K562 (cell line): ENCODE data around the gene SEMA5A. TPM values are rescaled to one million over a fixed set of nuclear protein-coding genes. Genes with fewer than 3 reads are reported as not detected.

Source experiments
- ATAC-seq: fragments of 200-7000 bp; cut with Tn5 transposase; 3 replicates; pipeline ENCODE4 v1.9.1; 2020; ENCODE audit warnings: moderate library complexity
- BruUV-seq: library from RNA; stranded (reverse); fragments of 400-500 nt; replicated peaks from 2 replicates; lab custom pipeline; 2021; lab: Mats Ljungman, UMichigan
- CTCF ChIA-PET: fragments of 300-600 bp; formaldehyde crosslinking; extraction: SDS; loops from one replicate; lab custom pipeline; 2021; ENCODE audit warnings: low intra/inter-chr PET ratio; lab: Yijun Ruan, JAX
- POLR2A ChIA-PET: fragments of 300-600, 350-650 bp; sonication (Branson Sonifier 250); formaldehyde crosslinking; extraction: SDS; loops from one replicate; lab custom pipeline; 2021; ENCODE audit warnings: antibody characterized with exemption, inconsistent platforms; lab: Yijun Ruan, JAX
- DNase-seq, 4 experiments: peaks; one replicate each; pipeline versions ENCODE4 v3.0.0 to v3.0.0-alpha.2; 2011 to 2018; ENCODE audit warnings: low spot score in 3 of 4, mixed read lengths in 3 of 4; ENCODE audit errors: extremely low read depth in 1 of 4
- FAIRE-seq: peaks from 2 replicates; lab custom pipeline; 2011; peaks lifted over from hg19 to GRCh38; lab: Jason Lieb, UNC
- H2AFZ ChIP-seq: 2 replicates; pipeline ENCODE4 v1.6.0; 2011; ENCODE audit warnings: low read depth, low read length, control low read depth, inconsistent platforms
- H3K27ac ChIP-seq: fragments of 200-600 bp; 3 replicates; pipeline ENCODE4 v1.8.0; 2011; ENCODE audit warnings: low read depth, mild to moderate bottlenecking, control low read depth, inconsistent platforms, low read length, moderate library complexity, mixed read lengths; ENCODE audit errors: extremely low read depth
- H3K27me3 ChIP-seq, 2 experiments: fragments of 300-600 bp in 1 of 2; 2 replicates in 1 of 2; 3 replicates in 1 of 2; pipeline versions ENCODE4 v1.6.0 to v1.8.0; 2011; ENCODE audit warnings: inconsistent platforms in 2 of 2, low read length in 2 of 2, mild to moderate bottlenecking in 1 of 2, mixed read lengths in 1 of 2, moderate library complexity in 1 of 2; ENCODE audit not compliant: control insufficient read depth in 2 of 2, insufficient read depth in 2 of 2
- H3K36me3 ChIP-seq: fragments of 300-600 bp; 3 replicates; pipeline ENCODE4 v1.8.0; 2011; ENCODE audit warnings: mild to moderate bottlenecking, low read length, inconsistent platforms; ENCODE audit not compliant: control insufficient read depth, insufficient read depth
- H3K4me1 ChIP-seq, 2 experiments: fragments of 200-600 bp in 1 of 2; replicated peaks in 1 of 2; 2 replicates in 1 of 2; 3 replicates in 1 of 2; pipeline versions ENCODE4 v1.5.1 to v1.8.0; 2011; ENCODE audit warnings: inconsistent platforms in 2 of 2, low read length in 2 of 2, mild to moderate bottlenecking in 1 of 2, mixed read lengths in 1 of 2, moderate library complexity in 1 of 2; ENCODE audit not compliant: control insufficient read depth in 2 of 2, insufficient read depth in 2 of 2
- H3K4me2 ChIP-seq: 2 replicates; pipeline ENCODE4 v1.6.1; 2011; ENCODE audit warnings: low read length, control low read depth, inconsistent platforms, mixed read lengths; ENCODE audit not compliant: insufficient read depth
- H3K4me3 ChIP-seq: fragments of 200-600 bp; sonication (generic), shearing (Covaris generic); 2 replicates; pipeline ENCODE4 v1.5.1; 2016; ENCODE audit warnings: control low read depth, inconsistent platforms
- H3K79me2 ChIP-seq: fragments of 200-600 bp; 3 replicates; pipeline ENCODE4 v1.8.0; 2011; ENCODE audit warnings: low read length, inconsistent platforms; ENCODE audit not compliant: control insufficient read depth, insufficient read depth
- H3K9ac ChIP-seq, 2 experiments: 2 replicates each; pipeline versions ENCODE4 v1.6.0 to v1.6.1; 2011; ENCODE audit warnings: low read depth in 2 of 2, low read length in 2 of 2, control low read depth in 1 of 2, inconsistent platforms in 1 of 2, mild to moderate bottlenecking in 1 of 2, mixed read lengths in 1 of 2; ENCODE audit not compliant: insufficient read depth in 1 of 2
- H3K9me1 ChIP-seq: one replicate; pipeline ENCODE4 v1.6.0; 2011; ENCODE audit warnings: inconsistent platforms, mild to moderate bottlenecking, low read length, moderate library complexity; ENCODE audit not compliant: control insufficient read depth, insufficient read depth
- H3K9me3 ChIP-seq: replicated peaks from 2 replicates; pipeline ENCODE4 v1.5.1; 2011; ENCODE audit warnings: low read depth, low read length, inconsistent platforms; ENCODE audit not compliant: control insufficient read depth, insufficient read depth
- H4K20me1 ChIP-seq: replicated peaks from 2 replicates; pipeline ENCODE4 v1.6.1; 2011; ENCODE audit warnings: low read length, inconsistent platforms, mixed read lengths; ENCODE audit not compliant: control insufficient read depth, insufficient read depth
- BHLHE40 ChIP-seq: IDR thresholded peaks from 2 replicates; pipeline ENCODE4 v1.6.1; 2011; ENCODE audit warnings: low read length, improper control_type of control experiment
- DEAF1 ChIP-seq: fragments of 450-650 bp; formaldehyde crosslinking; IDR thresholded peaks from 2 replicates; pipeline ENCODE4 v1.4.0; 2020; ENCODE audit warnings: mild to moderate bottlenecking, moderate library complexity
- FOXK2 ChIP-seq, 2 experiments: fragments of 450-650 bp; IDR thresholded peaks in 1 of 2; conservative IDR thresholded peaks in 1 of 2; 2 replicates each; pipeline ENCODE4 v1.6.1; 2016; ENCODE audit warnings: low read depth in 2 of 2, mild to moderate bottlenecking in 1 of 2
- MCM7 ChIP-seq, 2 experiments: fragments of 450-650 bp; IDR thresholded peaks; 2 replicates each; pipeline ENCODE4 v1.6.1; 2016 to 2018
- PHF8 ChIP-seq: fragments of 200-600 bp; sonication (generic); IDR thresholded peaks from 2 replicates; pipeline ENCODE4 v1.6.1; 2012; ENCODE audit warnings: mixed run types, mild to moderate bottlenecking, inconsistent platforms, low read length, moderate library complexity, borderline replicate concordance
- POLR3G ChIP-seq: IDR thresholded peaks from 2 replicates; pipeline ENCODE4 v1.6.1; 2011; ENCODE audit not compliant: insufficient read length, insufficient replicate concordance; ENCODE audit errors: extremely low read depth
- ZBTB2 ChIP-seq: fragments of 450-650 bp; IDR thresholded peaks from 2 replicates; pipeline ENCODE4 v1.6.1; 2016; ENCODE audit warnings: antibody characterized with exemption
- WGBS: fragments of 100-300 bp; shearing (Covaris generic); methylation state at CpG from one replicate; pipeline ENCODE4 v1.1.6; 2016; ENCODE audit warnings: low coverage, mixed read lengths; ENCODE audit not compliant: insufficient coverage; ENCODE audit errors: missing lambda C conversion rate; 5-methylcytosine and 5-hydroxymethylcytosine counted together
- in situ Hi-C: fragments of 300-500 bp; cut with MboI; formaldehyde crosslinking; loops from 4 replicates; pipeline ENCODE4 v1.15.0; 2018; ENCODE audit warnings: inconsistent platforms, mixed read lengths
- intact Hi-C: fragments of 100-400 bp; cut with micrococcal nuclease; formaldehyde crosslinking; loops from 2 replicates; pipeline ENCODE4 v1.14.2; 2022
- polyA plus RNA-seq, 8 experiments: library from polyadenylated mRNA; depleted of rRNA in 4 of 8; stranded (reverse) in 5 of 8; unstranded in 3 of 8; fragments of >200 nt; fragmentation: Nextera tagmentation in 2 of 8; fragmentation: Illumina TruSeq in 1 of 8; extraction: Ambion mirVana in 2 of 8; extraction: Trizol in 1 of 8; gene quantifications; 2 replicates each; pipeline versions ENCODE4 v1.2.1 to v1.2.3, GENCODE V29; 2011 to 2014; ENCODE audit warnings: inconsistent platforms in 1 of 8, missing spikeins in 1 of 8
- total RNA-seq, 7 experiments: library from RNA; depleted of rRNA in 6 of 7; stranded (reverse); fragments of >200 nt in 6 of 7; fragmentation: Illumina TruSeq in 2 of 7; extraction: Trizol in 2 of 7; gene quantifications; 2 replicates each; pipeline versions ENCODE4 v1.2.1 to v1.2.3, GENCODE V29; 2011 to 2021; ENCODE audit warnings: low replicate concordance in 1 of 7
- TF ChIP-seq, protein P1 (sequence below): sonication (generic); formaldehyde crosslinking; IDR thresholded peaks from 2 replicates; pipeline ENCODE4 v1.8.0; 2022; ENCODE audit warnings: mild to moderate bottlenecking, missing genetic modification reagents
- TF ChIP-seq, protein P2 (sequence below): fragments of 250-450 bp; sonication (Bioruptor Pico); IDR thresholded peaks from 2 replicates; pipeline ENCODE4 v1.8.0; 2022; ENCODE audit warnings: inconsistent platforms, mild to moderate bottlenecking, moderate library complexity, borderline replicate concordance

SEMA5A gene
- total and polyA plus RNA-seq, 9 of the 15 experiments (the other 6 are each of a cell fraction or from before 2014, with no cell fraction given) = 0.02 TPM; not detected in 8

GRCh38 chr5:9089893-9090292, 456.0 kb downstream of the SEMA5A start:
- FAIRE-seq = no peak
- POLR2A ChIA-PET = interaction anchor here (0.5 kb wide), 1 partner anchor 57 kb away, joined by 4 read pairs; no protein-coding TSS in a partner anchor
- no peaks in the 10 kb centered on the region for H3K9me3 ChIP-seq

More at GRCh38 chr5:9089893-9090292, 456.0 kb downstream of the SEMA5A start:
- BruUV-seq = no TSS peak
- DNase-seq (no peak), ATAC-seq (no peak)
- Histone ChIP-seq H4K20me1 (no peaks in the 10 kb centered on the region), H3K79me2 (no peaks in the 10 kb centered on the region), H3K4me1 (no peaks in the 10 kb centered on the region), H3K4me3 (no peak overlapping the region), H3K9ac (no peak overlapping the region), H3K9me1 (no peaks in the 10 kb centered on the region), H3K36me3 (no peaks in the 10 kb centered on the region), H3K27ac (no peak overlapping the region), H3K4me2 (no peak overlapping the region), H3K27me3 (no peaks in the 10 kb centered on the region), H2AFZ (no peak overlapping the region)
- in situ Hi-C loops (no loop called here), intact Hi-C loops (no loop called here)
- WGBS = 4% methylated on average over 1 of the region's 1 CpG
- TF ChIP-seq DEAF1 (CRISPR knock-in tag) = no peak
- no peak for TF ChIP-seq PHF8
- TF ChIP-seq, protein P1, sequence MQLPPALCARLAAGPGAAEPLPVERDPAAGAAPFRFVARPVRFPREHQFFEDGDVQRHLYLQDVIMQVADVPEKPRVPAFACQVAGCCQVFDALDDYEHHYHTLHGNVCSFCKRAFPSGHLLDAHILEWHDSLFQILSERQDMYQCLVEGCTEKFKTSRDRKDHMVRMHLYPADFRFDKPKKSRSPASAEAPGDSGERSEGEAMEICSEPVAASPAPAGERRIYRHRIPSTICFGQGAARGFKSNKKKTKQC = no peak
- TF ChIP-seq, protein P2, sequence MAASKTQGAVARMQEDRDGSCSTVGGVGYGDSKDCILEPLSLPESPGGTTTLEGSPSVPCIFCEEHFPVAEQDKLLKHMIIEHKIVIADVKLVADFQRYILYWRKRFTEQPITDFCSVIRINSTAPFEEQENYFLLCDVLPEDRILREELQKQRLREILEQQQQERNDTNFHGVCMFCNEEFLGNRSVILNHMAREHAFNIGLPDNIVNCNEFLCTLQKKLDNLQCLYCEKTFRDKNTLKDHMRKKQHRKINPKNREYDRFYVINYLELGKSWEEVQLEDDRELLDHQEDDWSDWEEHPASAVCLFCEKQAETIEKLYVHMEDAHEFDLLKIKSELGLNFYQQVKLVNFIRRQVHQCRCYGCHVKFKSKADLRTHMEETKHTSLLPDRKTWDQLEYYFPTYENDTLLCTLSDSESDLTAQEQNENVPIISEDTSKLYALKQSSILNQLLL (CRISPR knock-in tag) = no peak
- no peak for TF ChIP-seq BHLHE40
- no peak for TF ChIP-seq FOXK2 (conservative IDR thresholded peaks at IDR 0.05 in 1 of 2, IDR thresholded peaks at IDR 0.05 in 1 of 2; ENCODE audit: low read depth in 2 of 2)
- TF ChIP-seq MCM7 (IDR thresholded peaks at IDR 0.05) = no peak
- no peak for TF ChIP-seq POLR3G
- no peak for TF ChIP-seq ZBTB2
- CTCF ChIA-PET = no interaction called here
